NCI-H2196 (cell line): ENCODE data around the gene CAMK2N2.
"Not testable (repeated sequence)": the region's sequence is repeated elsewhere in the genome, so short reads cannot be mapped to it uniquely, and the experiment has no call there.

Source experiments
- DNase-seq: peaks from one replicate; lab custom pipeline; 2025; ENCODE audit not compliant: unreplicated experiment; lab: John Stamatoyannopoulos, UW

Gene CAMK2N2

DNA sequence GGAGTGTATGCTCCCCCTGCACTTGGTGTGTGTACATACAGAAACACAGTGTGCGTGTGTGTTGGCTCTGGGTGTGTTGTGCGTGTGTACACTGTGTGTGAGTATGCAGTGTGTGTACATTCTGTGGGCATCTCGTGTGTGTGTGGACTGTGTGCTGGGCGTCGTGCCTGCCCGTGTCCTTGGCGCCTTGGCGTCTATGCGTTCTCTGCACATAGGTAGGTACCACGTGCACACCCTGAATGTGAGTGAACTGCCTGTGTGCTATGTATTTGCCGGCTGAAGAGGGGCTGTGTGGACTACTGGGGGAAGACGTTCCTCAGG is 14.0 kb upstream of the CAMK2N2 start:
- DNase-seq, result no peak

DNA sequence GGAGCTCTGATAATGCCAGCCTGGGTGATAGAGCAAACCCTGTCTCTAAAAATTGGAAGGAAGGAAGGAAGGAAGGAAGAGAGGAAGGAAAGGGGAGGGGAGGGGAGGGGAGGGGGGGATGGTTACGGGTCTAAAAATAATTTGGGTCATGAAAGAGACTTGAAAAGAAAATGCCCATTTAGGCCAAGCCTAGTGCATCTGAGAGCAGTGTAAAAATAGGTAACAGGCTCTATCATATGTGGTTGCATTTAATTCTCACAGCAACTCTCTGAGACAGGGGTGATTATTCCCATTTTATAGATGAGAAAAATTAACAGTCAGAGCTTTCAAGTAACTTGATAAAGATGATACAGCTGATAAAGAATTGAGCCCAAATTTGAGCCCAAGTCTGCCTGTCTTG is 10.9 kb upstream of the CAMK2N2 start:
- DNase-seq, result no peak

DNA sequence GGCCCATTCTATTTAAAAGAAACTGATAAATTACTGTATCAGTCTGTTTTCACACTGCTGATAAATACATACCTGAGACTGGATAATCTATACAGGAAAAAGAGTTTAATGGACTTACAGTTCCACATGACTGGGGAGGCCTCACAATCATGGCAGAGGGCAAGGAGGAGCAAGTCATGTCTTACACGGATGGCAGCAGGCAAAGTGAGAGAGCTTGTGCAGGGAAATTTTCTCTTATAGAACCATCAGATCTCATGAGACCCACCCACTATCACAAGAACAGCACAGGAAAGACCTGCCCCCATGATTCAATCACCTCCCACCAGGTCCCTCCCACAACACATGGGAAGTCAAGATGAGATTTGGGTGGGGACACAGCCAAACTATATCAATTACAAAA is 5.9 kb upstream of the CAMK2N2 start:
- DNase-seq, result not testable (repeated sequence)

DNA sequence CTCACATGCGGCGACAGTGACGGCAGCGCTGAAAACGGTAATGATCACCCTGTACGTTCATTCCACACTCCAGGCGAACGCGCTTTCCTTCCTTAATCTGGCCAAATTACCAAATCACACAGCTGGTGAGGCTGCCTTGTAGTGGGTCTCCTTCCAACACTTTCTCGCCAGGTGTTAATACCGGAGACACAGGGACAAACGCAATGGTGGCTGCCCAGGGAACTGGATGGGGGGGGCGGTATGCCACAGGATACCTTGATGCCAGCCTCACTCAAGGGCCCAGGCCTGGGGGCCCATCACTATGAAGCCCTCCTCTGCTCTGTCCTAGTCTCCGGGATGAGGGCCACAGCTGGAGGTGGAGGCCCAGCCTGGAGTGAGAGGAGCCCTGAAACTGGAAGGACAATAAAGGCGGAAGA is 1.4 kb upstream of the CAMK2N2 start:
- DNase-seq, result no peak

- peak; percentile 85 for DNase-seq
These were observed 756 bp upstream of the CAMK2N2 start for GRCh38 chr3:184261854-184262763.

- no peak for DNase-seq
These were observed 556 bp downstream of the CAMK2N2 start for GRCh38 chr3:184260724-184261269.

DNA sequence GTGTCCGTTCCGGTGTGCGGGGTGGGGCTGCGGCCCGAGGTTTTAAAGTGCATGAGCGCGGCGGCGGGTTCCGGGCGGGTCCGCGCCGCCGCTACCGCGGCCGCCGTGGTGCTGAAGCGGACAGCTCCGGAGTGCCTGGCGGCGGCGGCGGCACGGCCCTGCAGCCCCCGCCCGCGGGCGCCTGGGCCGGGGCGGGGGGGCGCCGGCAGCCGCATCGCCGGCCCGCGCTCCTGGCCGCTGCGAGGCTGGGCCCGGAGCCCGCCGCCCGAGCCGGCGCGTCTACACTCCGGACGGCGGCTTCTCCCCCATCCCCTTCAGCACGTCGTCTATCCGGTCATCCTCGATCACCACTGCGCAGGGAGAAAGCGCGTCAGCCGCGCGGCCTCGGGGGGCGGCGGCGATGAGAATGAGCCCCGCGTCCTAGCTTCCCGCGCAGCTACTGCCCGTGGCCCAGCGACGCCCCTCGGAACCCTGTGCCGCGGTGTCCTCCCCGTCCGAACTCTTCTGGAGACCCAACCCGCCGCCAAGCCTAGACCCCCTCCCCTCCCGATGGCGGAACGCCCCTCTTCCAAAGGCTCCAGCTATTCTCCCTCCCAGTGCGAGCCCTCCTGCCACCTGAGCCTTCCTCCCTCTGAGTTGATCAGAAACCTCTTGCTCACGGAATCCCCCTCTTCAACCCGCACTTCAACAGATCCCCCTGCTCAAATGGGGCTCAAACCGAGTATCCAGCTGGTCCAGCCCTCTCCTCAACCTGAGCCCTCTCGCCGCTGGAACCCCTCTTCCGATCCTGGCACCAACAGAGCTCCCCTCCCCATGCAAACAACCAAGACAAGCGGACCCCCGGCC is 1.3 kb downstream of the CAMK2N2 start:
- DNase-seq, result no peak

DNA sequence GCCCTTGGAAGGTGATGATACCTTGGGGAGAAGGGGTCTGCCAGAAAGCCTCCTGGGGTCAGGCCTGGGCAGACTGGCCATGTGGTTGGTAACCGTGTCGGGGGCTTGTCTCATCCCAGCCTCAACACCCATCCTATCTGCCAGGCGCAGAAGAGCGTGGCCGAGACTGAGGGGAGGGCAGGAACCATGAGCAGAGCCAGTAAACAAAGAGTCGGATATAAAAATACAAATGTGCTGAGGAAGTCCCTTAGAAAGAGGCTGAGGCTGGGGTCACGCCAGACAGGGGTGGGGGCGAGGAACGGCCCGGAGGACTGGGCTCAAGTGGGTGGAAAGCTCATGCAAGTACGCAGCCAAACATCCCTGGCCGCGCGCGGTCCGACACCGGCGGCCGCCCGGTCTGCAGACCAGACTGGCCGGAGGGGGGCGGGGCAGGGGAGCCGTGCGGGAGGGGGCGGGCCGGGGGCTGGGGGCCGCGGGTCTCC is 1.9 kb downstream of the CAMK2N2 start:
- DNase-seq, result no peak

GRCh38 chr3:184258926-184259325 is 2.4 kb downstream of the CAMK2N2 start:
- DNase-seq, result no peak

DNA sequence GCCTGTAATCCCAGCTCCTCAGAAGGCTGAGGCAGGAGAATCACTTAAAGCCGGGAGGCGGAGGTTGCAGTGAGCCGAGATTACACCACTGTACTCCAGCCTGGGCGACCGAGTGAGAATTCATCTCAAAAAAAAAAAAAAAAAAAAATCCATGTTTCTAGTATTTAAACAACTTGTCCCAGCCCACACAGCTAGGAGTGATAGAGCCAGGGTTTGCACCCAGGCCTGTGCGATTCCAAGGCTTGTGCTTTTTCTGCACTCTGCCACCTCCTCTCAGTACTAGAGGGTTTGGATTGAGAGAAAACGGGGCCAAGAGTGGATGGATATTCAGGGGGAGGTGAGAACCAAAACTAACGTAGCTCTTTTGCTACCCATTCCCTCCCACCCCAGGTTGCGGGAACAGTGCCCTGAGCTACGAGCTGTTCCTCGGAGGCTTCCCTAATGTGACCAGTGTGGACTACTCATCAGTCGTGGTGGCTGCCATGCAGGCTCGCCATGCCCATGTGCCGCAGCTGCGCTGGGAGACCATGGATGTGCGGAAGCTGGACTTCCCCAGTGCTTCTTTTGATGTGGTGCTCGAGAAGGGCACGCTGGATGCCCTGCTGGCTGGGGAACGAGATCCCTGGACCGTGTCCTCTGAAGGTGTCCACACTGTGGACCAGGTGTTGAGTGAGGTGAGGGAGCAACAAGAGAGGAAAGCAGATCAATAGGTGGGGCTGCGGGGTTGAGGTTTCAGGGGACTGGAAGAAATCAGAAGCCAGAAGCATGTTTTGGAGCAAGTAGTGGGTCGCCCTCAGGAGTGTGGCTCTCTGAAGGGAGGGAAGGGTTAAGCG is 4.1 kb downstream of the CAMK2N2 start:
- no peak for DNase-seq

DNA sequence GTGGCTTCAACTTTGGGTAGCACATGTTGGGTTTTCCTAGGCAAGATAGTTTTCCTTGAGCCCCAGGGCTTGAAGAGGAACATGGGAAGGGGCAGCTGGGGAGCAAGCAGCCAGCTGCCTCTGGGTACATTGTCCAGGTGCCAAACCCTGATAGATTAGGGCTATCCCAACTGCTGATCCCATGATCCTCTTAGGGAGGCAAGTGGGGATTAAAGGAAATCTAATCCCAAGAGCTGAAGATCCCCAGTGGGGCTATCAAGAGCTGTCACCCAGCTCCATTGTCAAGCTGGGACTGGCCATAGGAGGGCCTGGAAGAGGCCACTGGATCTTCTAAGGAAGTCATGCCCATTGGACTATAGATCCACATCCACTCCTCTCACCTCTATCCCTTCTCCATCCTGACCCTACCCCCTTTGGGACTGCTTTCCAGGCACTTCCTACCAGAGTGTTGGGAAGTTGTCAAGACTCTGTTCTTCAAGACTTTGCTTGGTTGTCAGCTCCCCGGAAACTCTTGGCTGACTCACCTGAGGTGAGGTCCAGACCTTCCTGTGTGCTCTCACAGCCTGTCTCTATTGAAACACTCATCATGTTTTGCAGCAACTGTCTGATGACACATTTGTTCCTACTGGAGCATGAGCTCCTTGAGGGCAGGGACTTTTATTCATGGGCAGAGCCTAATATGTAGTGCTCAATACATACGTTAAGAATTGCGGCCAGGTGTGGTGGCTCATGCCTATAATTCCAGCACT is 5.9 kb downstream of the CAMK2N2 start:
- no peak for DNase-seq

GRCh38 chr3:184250167-184250828 is 11.1 kb downstream of the CAMK2N2 start:
- peak; percentile 98 for DNase-seq

DNA sequence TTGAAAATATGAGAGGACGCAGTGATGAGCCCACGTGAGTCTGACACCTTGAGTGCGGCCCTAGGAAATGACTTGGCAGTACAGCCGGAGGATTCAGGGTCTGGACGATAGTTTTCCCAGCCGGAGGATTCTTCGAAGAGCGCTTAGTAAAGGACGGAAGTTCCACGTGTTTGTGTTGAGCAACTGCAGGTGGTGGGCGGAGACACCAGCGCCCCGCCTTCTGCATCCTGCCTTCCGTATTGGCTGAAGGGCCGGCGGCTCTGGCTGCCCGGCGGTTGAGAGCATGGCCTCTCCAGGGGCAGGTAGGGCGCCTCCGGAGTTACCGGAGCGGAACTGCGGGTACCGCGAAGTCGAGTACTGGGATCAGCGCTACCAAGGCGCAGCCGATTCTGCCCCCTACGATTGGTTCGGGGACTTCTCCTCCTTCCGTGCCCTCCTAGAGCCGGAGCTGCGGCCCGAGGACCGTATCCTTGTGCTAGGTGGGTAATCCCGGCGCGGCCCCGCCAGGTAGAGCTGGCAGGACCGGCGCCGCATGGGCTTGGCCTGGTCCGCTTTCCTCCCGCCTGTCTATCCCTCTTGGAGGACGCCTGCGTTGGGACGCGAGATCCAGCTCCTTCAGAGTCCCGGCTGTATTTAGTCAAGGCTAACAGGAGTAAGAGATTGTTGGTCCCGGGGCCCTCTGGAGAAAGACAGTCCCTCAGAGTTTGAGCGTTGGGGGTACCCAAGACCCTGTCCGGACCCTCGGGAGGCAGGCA is 11.8 kb downstream of the CAMK2N2 start, which contains the start of gene EEF1AKMT4:
EEF1AKMT4 (plus strand) TSS at position 261 of the 755 bp plus-strand sequence; CDS start at position 284, 23 bp downstream.
- DNase-seq, result peak; percentile 99

- peak; percentile 93 for DNase-seq
These were observed 12.6 kb downstream of the CAMK2N2 start, which contains the start of gene ALG3 for GRCh38 chr3:184248454-184249411. ALG3 (minus strand) TSS chr3:184248962; CDS start chr3:184248940, 22 bp downstream.

DNA sequence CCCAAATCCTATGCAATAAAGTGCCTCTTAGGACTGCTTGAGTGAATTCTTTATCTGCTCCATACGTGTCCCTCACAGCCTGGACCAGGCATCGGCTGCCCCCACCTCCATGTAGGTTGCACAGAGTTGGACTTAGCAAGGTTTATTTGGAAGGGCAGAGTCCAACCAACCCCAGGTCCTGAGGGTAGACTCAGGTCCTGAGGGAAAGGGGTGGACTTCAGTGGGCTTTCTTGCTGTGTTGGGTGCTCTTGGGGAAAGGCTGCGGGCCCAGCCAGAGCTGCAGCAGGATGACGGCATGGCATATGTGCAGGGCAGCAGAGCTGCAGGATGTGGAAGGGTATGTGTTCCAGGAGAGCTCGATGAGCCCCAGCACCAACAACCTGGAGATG is 19.1 kb downstream of the CAMK2N2 start:
- DNase-seq, result no peak

- peak; percentile 99 for DNase-seq
These were observed 19.7 kb downstream of the CAMK2N2 start for GRCh38 chr3:184241447-184242296.

GRCh38 chr3:184241141-184241446 is 20.3 kb downstream of the CAMK2N2 start:
- no peak for DNase-seq
